Measurements from ENCODE around the gene FOSL1. TPM values are rescaled to one million over a fixed set of nuclear protein-coding genes. Genes with fewer than 3 reads are reported as not detected.

Gene FOSL1
- total and polyA plus RNA-seq, 2 of the 13 experiments (the other 11 are each of a cell fraction or from before 2014, with no cell fraction given): 4.0 to 4.1 TPM

- TF ChIP-seq ZNF891 (CRISPR knock-in tag; IDR thresholded peaks at IDR 0.05): peak; percentile 28; the same call in 1 of the 2 replicates
- TF ChIP-seq ZNF841 (CRISPR knock-in tag; IDR thresholded peaks at IDR 0.05; ENCODE audit: borderline replicate concordance): peak; percentile 58; the same call in 1 of the 2 replicates
- peak; percentile 6; the same call in 1 of the 2 replicates for TF ChIP-seq SOX5 (CRISPR knock-in tag; IDR thresholded peaks at IDR 0.05; ENCODE audit: borderline replicate concordance)
- no peak for TF ChIP-seq MTA3 (CRISPR knock-in tag; IDR thresholded peaks at IDR 0.05)
- peak; percentile 48; the same call in 1 of the 2 replicates for TF ChIP-seq ZNF317 (CRISPR knock-in tag; IDR thresholded peaks at IDR 0.05)
- TF ChIP-seq SP140L (CRISPR knock-in tag; IDR thresholded peaks at IDR 0.05; ENCODE audit: borderline replicate concordance): no peak
- TF ChIP-seq TAF15 (IDR thresholded peaks at IDR 0.05; ENCODE audit: low read depth, low read length, poor library complexity, severe bottlenecking): no peak
- peak; percentile 44 for TF ChIP-seq KAT8 (CRISPR knock-in tag; IDR thresholded peaks at IDR 0.05)
- TF ChIP-seq NCOA2 (CRISPR knock-in tag; IDR thresholded peaks at IDR 0.05): peak; percentile 21; the same call in 1 of the 2 replicates
- peak; percentile 51 for TF ChIP-seq TAF1 (CRISPR knock-in tag; IDR thresholded peaks at IDR 0.05)
- 0 out of 2 replicates have a peak, but pooled peaks have one; percentile 60 for TF ChIP-seq ETV6 (CRISPR knock-in tag; conservative IDR thresholded peaks at IDR 0.05)
- peak; percentile 87; the same call in 1 of the 2 replicates for TF ChIP-seq ZSCAN21 (CRISPR knock-in tag; IDR thresholded peaks at IDR 0.05; ENCODE audit: borderline replicate concordance)
- TF ChIP-seq ZNF432 (CRISPR knock-in tag; IDR thresholded peaks at IDR 0.05; ENCODE audit: borderline replicate concordance): no peak
- TF ChIP-seq, protein P1, sequence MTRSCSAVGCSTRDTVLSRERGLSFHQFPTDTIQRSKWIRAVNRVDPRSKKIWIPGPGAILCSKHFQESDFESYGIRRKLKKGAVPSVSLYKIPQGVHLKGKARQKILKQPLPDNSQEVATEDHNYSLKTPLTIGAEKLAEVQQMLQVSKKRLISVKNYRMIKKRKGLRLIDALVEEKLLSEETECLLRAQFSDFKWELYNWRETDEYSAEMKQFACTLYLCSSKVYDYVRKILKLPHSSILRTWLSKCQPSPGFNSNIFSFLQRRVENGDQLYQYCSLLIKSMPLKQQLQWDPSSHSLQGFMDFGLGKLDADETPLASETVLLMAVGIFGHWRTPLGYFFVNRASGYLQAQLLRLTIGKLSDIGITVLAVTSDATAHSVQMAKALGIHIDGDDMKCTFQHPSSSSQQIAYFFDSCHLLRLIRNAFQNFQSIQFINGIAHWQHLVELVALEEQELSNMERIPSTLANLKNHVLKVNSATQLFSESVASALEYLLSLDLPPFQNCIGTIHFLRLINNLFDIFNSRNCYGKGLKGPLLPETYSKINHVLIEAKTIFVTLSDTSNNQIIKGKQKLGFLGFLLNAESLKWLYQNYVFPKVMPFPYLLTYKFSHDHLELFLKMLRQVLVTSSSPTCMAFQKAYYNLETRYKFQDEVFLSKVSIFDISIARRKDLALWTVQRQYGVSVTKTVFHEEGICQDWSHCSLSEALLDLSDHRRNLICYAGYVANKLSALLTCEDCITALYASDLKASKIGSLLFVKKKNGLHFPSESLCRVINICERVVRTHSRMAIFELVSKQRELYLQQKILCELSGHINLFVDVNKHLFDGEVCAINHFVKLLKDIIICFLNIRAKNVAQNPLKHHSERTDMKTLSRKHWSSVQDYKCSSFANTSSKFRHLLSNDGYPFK (CRISPR knock-in tag; IDR thresholded peaks at IDR 0.05; ENCODE audit: borderline replicate concordance): no peak
- no peak for TF ChIP-seq NONO (IDR thresholded peaks at IDR 0.05)
- TF ChIP-seq NONO (CRISPR knock-in tag; conservative IDR thresholded peaks at IDR 0.05): peak; percentile 60; the same call in 1 of the 2 replicates
- peak; percentile 31; the same call in 1 of the 2 replicates for TF ChIP-seq SIN3A (IDR thresholded peaks at IDR 0.05; ENCODE audit: borderline replicate concordance, low read depth, low read length)
- TF ChIP-seq ZMYM4 (CRISPR knock-in tag; IDR thresholded peaks at IDR 0.05): peak; percentile 39; the same call in 1 of the 2 replicates
- TF ChIP-seq MXD4 (CRISPR knock-in tag; IDR thresholded peaks at IDR 0.05): peak; percentile 83
- TF ChIP-seq, protein P2, sequence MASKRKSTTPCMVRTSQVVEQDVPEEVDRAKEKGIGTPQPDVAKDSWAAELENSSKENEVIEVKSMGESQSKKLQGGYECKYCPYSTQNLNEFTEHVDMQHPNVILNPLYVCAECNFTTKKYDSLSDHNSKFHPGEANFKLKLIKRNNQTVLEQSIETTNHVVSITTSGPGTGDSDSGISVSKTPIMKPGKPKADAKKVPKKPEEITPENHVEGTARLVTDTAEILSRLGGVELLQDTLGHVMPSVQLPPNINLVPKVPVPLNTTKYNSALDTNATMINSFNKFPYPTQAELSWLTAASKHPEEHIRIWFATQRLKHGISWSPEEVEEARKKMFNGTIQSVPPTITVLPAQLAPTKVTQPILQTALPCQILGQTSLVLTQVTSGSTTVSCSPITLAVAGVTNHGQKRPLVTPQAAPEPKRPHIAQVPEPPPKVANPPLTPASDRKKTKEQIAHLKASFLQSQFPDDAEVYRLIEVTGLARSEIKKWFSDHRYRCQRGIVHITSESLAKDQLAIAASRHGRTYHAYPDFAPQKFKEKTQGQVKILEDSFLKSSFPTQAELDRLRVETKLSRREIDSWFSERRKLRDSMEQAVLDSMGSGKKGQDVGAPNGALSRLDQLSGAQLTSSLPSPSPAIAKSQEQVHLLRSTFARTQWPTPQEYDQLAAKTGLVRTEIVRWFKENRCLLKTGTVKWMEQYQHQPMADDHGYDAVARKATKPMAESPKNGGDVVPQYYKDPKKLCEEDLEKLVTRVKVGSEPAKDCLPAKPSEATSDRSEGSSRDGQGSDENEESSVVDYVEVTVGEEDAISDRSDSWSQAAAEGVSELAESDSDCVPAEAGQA (IDR thresholded peaks at IDR 0.05; ENCODE audit: low read depth): no peak
- TF ChIP-seq, protein P2 (CRISPR knock-in tag; IDR thresholded peaks at IDR 0.05; ENCODE audit: borderline replicate concordance): no peak
- TF ChIP-seq YEATS2 (CRISPR knock-in tag; IDR thresholded peaks at IDR 0.05; ENCODE audit: borderline replicate concordance): no peak
Observed at GRCh38 chr11:65899356-65900124, 648 bp downstream of the FOSL1 start (continued).
